ENCODE data around the gene ZBED5.
"Not testable (repeated sequence)": the region's sequence is repeated elsewhere in the genome, so short reads cannot be mapped to it uniquely, and the experiment has no call there.

Gene ZBED5

DNA sequence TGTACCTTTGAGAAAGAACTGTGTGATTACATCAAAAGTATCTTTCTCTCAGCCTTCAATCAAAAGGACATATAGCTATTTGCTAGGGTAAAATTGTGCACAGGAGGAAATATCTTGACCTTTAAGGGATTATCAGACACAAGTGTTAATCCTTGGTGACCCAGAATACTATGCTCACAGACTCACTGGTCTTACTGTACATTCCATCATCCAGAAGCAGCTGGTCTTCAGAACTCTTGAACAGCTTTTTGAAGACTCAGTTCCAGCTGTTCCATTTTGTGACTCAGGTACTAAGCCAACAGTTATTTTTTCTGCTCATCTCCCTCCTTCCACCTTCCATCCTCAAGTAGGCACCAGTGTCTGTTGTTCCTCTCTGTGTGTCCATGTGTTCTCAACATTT lies 19.8 kb downstream of the ZBED5 start:
- DNase-seq (ENCODE audit: low spot score) = no peak

- not testable (repeated sequence) for DNase-seq (ENCODE audit: low spot score)
These were observed 21.0 kb downstream of the ZBED5 start for GRCh38 chr11:10836884-10837283.

- no peak for DNase-seq (ENCODE audit: low spot score)
These were observed 28.7 kb downstream of the ZBED5 start for GRCh38 chr11:10829139-10829538.

- DNase-seq (ENCODE audit: low spot score) = no peak
These were observed 29.5 kb downstream of the ZBED5 start for GRCh38 chr11:10828402-10828801.

DNA sequence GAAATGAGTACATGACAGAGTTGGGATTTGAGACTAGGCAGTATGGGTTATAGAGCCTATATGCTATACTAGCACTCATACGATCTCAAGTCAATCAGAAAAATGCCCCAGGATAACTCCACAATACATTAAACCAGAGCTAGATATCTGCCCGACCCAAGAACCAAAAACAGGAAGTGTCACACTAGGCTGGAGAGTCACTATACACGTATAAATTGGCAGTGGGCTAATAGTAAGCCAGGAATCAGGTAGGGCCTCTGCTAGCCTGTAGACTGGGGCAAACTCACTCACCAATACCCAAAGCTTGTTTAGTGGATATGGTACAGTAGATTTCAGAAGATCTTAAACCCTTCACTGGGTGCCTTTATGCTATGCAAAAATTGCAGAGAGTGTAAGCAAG lies 33.0 kb downstream of the ZBED5 start:
- no peak for DNase-seq (ENCODE audit: low spot score)

GRCh38 chr11:10823152-10823579 lies 34.7 kb downstream of the ZBED5 start:
- DNase-seq (ENCODE audit: low spot score) = no peak

DNA sequence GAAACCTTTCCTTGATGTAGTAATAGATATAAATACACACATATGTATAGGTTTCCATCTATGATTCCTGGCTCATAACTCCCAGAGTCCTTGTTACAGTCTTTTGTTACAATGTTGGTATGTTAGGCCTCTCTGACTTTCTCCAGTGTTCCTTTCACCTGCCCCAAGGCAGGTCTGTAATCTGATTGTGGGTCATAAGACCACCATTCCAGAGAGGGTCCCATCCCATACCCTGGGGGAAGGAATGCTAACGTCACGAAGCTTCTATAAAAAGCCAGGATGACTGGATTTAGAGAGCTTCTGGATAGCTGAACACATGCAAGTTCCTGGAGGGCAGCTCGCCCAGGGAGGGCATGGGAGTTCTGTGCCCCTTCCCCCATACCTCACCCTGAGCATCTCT lies 35.4 kb downstream of the ZBED5 start:
- DNase-seq (ENCODE audit: low spot score) = not testable (repeated sequence)

DNA sequence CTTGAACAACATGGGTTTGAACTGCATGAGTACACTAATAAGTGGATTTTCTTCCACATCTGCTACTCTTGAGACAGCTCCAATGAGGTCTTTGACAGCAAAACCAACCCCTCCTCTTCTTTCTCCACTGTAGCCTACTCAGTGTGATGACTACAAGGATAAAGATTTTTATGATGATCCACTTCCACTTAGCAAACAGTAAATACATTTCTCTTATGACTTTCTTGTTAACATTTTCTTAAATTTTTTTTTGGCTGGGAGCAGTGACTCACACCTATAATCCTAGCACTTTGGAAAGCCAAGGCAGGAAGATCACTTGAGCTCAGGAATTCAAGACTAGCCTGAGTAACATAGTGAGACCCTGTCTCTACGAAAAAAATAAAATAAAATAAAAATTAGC lies 39.3 kb downstream of the ZBED5 start:
- DNase-seq (ENCODE audit: low spot score) = no peak

DNA sequence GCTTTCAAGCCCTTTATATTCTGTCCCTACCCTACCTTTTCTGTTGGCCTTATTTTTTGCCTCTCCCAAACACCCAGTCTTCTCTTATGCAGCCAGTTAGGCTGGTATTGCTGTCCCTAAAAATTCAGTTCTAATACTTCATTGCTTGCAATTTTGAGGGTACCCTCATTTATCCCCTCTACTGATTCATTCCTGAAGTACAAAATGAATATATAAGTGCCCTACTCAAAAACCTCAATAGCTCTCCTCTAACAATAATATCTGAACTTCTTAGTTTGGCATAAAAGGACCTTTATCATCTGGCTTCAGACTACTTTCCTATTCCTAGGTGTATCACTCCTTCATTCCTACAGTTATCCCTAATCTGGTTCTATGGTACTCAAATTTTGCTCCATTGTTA lies 43.9 kb downstream of the ZBED5 start:
- DNase-seq (ENCODE audit: low spot score) = no peak

DNA sequence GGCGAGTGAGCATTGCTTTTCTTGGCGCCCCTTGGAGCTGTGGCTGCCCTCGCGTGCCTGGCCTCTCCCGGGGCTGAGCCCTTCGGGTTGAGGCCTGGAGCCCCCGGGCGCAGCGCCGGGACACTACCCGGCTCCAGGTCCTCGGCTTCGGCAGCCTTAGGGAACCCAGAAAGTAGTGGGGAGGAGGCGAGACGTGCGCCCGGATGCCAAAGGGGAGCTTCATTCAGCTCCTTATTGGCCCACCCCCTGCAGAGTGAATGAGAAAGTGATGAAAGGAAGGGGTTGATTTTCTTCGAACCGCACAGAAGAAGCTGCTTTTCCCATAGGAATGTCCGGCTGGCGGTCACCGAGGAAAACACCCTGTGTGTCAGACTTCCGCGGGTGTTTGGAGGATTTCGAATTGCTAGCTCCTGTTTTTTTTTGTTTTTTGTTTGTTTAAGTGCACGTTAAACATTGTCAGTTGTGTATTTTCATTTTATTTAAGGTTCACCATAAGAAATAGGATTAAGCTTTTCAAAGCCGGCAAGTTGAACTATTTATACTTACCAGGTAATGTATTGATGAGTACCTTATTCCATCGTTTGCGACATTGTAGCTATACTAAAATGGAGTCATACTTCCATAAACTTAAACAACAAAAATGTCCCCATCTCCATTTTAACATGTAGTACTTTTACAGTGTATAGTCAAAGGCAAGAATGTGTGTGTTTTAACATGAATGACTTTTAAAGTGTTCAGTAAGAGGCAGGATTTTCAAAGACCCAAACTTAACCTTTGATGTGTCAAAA lies 48.3 kb downstream of the ZBED5 start:
- DNase-seq (ENCODE audit: low spot score) = peak; percentile 34

DNA sequence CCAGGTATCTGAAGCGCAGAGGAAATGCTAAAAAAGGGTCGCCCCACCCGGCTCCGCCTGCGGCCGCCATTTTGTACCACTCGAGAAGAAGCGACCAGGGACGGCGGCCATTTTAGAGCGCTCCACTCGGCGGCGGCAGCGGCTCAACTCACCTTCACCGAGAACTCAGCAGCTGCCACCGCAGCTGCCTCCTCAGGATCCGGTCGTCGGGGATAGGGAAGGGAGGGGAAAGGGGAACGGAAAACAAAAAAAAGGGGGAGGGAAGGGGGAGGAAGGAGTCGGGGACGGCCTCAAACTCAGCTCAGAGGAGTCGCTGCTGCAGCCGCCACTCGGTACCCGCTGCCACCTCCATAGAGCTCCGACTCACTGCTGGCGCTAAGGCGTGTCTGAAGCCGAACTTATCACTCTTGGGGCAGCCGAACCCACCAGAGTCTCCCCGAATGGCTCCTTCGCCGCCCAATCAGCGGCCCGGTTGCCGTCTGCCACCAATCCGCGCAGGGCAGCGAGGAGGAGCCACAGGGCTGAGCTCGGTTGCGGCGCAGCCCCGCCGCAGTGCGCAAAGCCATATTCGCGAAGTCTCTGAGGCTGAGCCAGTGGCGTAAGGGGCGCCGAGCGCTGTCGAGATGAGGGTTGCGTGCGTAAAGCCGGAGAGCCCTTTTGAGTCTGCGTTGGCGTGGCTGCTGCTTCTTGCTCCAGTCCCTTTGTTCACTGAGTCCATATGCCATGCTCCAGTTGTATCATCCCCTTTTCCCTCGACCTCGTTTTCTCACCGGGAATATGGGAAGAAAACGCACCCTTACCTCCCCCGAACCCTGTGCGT lies 49.1 kb downstream of the ZBED5 start, which contains the start of gene EIF4G2:
TSS of gene EIF4G2 (minus strand) at position 374 of the 820 bp plus-strand sequence.
- DNase-seq (ENCODE audit: low spot score) = peak; percentile 98

DNA sequence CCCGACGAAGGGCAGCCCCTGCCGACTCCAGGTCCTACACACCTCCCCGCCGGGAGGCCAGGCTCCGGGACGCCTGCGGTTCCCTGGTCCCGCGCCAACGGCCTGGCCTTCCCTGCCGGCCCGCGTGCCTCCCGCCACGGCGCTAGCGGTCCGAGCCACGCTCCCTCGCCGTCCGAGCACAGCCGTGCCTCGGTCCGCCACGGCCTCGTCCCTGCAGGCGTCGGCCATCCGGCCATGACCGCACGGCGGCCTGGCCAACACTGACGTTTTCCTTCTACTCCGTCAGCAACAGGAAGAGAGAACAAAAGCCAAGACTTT lies 49.7 kb downstream of the ZBED5 start:
- no peak for DNase-seq (ENCODE audit: low spot score)

DNA sequence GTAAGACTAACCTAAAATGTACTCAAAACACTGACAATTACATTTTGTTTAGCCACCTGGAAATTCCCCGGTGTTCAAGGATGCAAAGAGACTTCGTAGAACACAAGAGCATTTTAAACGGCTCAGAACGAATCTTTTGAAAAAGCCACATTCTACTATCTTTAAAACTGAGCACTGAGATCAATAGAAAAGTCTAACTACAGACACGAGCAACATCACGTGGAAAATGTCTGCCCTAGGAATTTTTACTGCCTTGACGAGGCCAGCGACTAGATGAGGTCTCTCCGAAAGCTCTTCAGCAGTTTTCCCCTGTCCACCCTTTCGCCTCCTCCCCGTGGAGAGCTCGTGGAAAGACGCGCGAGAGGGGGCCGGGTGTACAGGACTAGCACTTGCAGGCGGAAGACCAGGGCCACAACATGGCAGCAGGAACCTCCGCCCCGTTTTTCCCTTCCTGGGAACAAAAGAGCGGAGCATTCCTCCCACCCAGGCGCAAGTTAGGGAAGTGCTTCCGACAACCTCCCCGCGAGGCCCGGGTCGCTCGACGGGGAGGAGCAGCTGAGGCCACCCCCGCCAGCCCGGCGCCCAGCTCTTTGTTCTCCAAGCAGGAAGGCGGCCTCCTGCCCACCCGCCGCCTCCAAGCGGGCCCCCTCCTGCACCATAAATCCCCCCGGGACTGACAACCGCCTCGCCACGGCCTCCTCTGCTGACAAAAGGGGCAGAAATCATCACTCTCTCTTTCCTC lies 50.2 kb downstream of the ZBED5 start:
- DNase-seq (ENCODE audit: low spot score) = peak; percentile 28

DNA sequence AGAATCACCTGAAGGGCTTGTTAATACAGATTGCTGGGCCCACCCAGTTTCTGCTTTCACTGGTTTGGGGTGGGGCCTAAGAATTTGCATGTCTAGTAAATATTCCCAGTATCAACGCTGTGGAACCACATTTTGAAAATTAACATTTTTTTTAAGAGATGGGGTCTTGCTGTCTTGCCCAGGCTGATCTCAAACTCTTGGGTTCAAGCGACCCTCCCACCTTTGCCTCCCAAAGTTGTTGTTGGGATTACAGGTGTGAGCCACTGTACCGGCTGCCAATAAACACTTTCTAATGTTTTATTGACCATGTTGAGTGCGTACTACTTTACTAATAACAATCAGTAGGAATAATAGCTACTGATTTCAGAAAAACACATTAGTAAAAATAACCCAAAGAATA lies 51.6 kb downstream of the ZBED5 start:
- no peak for DNase-seq (ENCODE audit: low spot score)

- no peak for DNase-seq (ENCODE audit: low spot score)
These were observed 52.1 kb downstream of the ZBED5 start for GRCh38 chr11:10805741-10806140.

DNA sequence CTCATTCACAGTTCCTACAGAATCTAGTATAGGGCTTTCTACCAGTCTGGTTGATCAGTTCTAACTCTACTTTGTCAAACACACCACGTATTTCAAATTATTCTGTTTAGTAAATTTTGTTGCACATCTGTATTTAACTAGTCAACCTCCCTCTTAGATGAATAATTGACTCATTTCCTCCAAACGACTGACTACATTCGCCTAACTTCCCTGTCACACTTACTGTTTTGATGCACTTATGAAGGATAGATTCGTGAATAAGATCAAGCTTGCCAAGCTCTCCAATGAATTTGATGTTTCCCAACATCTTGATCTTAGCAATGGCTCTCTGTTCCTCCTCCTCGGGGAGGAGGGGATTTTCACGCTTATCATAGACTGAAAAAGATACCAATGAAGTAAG lies 54.2 kb downstream of the ZBED5 start:
- no peak for DNase-seq (ENCODE audit: low spot score)

Data from CD4-positive, alpha-beta T cell treated with Interleukin-6 at 100 ng/mL for 8 hours (primary cell).